Neural crest cell (in vitro differentiated cells): ENCODE results near the gene RAX. TPM values are rescaled to one million over a fixed set of nuclear protein-coding genes. Genes with fewer than 3 reads are reported as not detected.

Source experiments
- DNase-seq: peaks from one replicate; pipeline ENCODE4 v3.0.0; 2021; ENCODE audit warnings: low read depth, mixed read lengths, low spot score
- H3K27ac Mint-ChIP-seq: one replicate; pipeline ENCODE4 v1.8.0; 2021; ENCODE audit warnings: mild to moderate bottlenecking, mixed read lengths; ENCODE audit not compliant: unreplicated experiment
- H3K27me3 Mint-ChIP-seq: 2 replicates; pipeline ENCODE4 v1.8.0; 2021; ENCODE audit warnings: low read depth, mild to moderate bottlenecking, mixed read lengths
- H3K36me3 Mint-ChIP-seq: 2 replicates; pipeline ENCODE4 v1.8.0; 2021; ENCODE audit warnings: low read depth, mild to moderate bottlenecking, mixed read lengths
- H3K4me1 Mint-ChIP-seq: 2 replicates; pipeline ENCODE4 v1.8.0; 2021; ENCODE audit warnings: mixed read lengths
- H3K4me3 Mint-ChIP-seq: one replicate; pipeline ENCODE4 v1.8.0; 2021; ENCODE audit warnings: mild to moderate bottlenecking, mixed read lengths
- H3K9me3 Mint-ChIP-seq: 2 replicates; pipeline ENCODE4 v1.8.0; 2021; ENCODE audit warnings: mixed read lengths
- total RNA-seq: library from RNA; stranded (reverse); gene quantifications from 2 replicates; pipeline ENCODE4 v1.2.1, GENCODE V29; 2021
- TF ChIP-seq, protein P1 (sequence below): fragments of 200-600 bp; sonication (generic); conservative IDR thresholded peaks from 2 replicates; pipeline ENCODE4 v1.5.0; 2021; ENCODE audit warnings: antibody characterized with exemption, mild to moderate bottlenecking

The RAX gene
- total RNA-seq, 1 donor from 2014 or later = not detected

- peaks cover 2% of the 10 kb centered on the region for H3K9me3 Mint-ChIP-seq
- TF ChIP-seq, protein P1, sequence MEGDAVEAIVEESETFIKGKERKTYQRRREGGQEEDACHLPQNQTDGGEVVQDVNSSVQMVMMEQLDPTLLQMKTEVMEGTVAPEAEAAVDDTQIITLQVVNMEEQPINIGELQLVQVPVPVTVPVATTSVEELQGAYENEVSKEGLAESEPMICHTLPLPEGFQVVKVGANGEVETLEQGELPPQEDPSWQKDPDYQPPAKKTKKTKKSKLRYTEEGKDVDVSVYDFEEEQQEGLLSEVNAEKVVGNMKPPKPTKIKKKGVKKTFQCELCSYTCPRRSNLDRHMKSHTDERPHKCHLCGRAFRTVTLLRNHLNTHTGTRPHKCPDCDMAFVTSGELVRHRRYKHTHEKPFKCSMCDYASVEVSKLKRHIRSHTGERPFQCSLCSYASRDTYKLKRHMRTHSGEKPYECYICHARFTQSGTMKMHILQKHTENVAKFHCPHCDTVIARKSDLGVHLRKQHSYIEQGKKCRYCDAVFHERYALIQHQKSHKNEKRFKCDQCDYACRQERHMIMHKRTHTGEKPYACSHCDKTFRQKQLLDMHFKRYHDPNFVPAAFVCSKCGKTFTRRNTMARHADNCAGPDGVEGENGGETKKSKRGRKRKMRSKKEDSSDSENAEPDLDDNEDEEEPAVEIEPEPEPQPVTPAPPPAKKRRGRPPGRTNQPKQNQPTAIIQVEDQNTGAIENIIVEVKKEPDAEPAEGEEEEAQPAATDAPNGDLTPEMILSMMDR = no peak
- no peak overlapping the region for H3K27ac Mint-ChIP-seq
- H3K4me1 Mint-ChIP-seq = no peaks in the 10 kb centered on the region
- peaks cover 80% of the 10 kb centered on the region for H3K27me3 Mint-ChIP-seq
- H3K36me3 Mint-ChIP-seq = no peaks in the 10 kb centered on the region
- H3K4me3 Mint-ChIP-seq = no peak overlapping the region
- DNase-seq = no peak
Observed at GRCh38 chr18:59239642-59240041, 33.6 kb downstream of the RAX start.

DNA sequence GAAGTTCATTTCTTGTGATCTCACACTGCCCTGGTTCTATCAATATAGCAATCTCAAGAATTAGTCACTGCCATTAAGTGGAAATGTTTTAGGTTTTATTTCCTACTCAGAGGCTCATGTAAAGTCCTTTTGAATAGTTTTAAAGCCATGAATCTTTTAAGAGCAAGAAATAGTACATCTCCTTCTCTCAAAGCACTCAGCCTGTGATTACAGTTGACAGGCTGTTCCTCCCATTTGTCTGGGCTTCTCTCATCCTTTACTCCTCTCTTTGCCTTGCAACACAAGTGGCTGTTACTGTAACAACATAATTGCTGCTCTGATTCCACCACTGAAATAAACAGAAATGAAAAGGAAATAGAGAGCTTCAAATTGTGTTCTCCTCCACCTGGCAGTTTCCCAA is 34.9 kb downstream of the RAX start:
- peaks cover 2% of the 10 kb centered on the region for H3K9me3 Mint-ChIP-seq
- H3K27ac Mint-ChIP-seq = no peak overlapping the region
- H3K27me3 Mint-ChIP-seq = peaks cover 68% of the 10 kb centered on the region
- H3K4me3 Mint-ChIP-seq = no peak overlapping the region
- TF ChIP-seq, protein P1 = no peak
- no peaks in the 10 kb centered on the region for H3K4me1 Mint-ChIP-seq
- no peaks in the 10 kb centered on the region for H3K36me3 Mint-ChIP-seq
- no peak for DNase-seq

- Mint-ChIP-seq H3K9me3 (peaks cover 2% of the 10 kb centered on the region), H3K27me3 (peaks cover 65% of the 10 kb centered on the region), H3K4me3 (no peak overlapping the region), H3K36me3 (no peaks in the 10 kb centered on the region), H3K27ac (no peak overlapping the region), H3K4me1 (no peaks in the 10 kb centered on the region)
- TF ChIP-seq, protein P1 = no peak
- DNase-seq = no peak
Observed at GRCh38 chr18:59233017-59233410, 40.2 kb downstream of the RAX start.

- no peaks in the 10 kb centered on the region for H3K4me1 Mint-ChIP-seq
- no peak overlapping the region for H3K4me3 Mint-ChIP-seq
- no peak overlapping the region for H3K27ac Mint-ChIP-seq
- peaks cover 2% of the 10 kb centered on the region for H3K9me3 Mint-ChIP-seq
- peaks cover 65% of the 10 kb centered on the region for H3K27me3 Mint-ChIP-seq
- no peak for DNase-seq
- no peaks in the 10 kb centered on the region for H3K36me3 Mint-ChIP-seq
- TF ChIP-seq, protein P1 = no peak
Observed at GRCh38 chr18:59232309-59233016, 40.8 kb downstream of the RAX start.

GRCh38 chr18:59231877-59232276 is 41.4 kb downstream of the RAX start:
- DNase-seq = no peak
- Mint-ChIP-seq H3K4me1 (no peaks in the 10 kb centered on the region), H3K27me3 (peaks cover 67% of the 10 kb centered on the region)

More at GRCh38 chr18:59231877-59232276, 41.4 kb downstream of the RAX start:
- TF ChIP-seq, protein P1 = no peak
- Mint-ChIP-seq H3K9me3 (peaks cover 2% of the 10 kb centered on the region), H3K4me3 (no peak overlapping the region), H3K27ac (no peak overlapping the region), H3K36me3 (no peaks in the 10 kb centered on the region)
